Activated CD8-positive, alpha-beta T cell treated with anti-CD3 and anti-CD28 coated beads for 36 hours (primary cell): ENCODE measurements around the gene DAZAP1. TPM values are rescaled to one million over a fixed set of nuclear protein-coding genes. Genes with fewer than 3 reads are reported as not detected.

Source experiments
- ATAC-seq: fragments of 200-7000 bp; cut with Tn5 transposase; one replicate; pipeline ENCODE4 v1.10.0; 2021; ENCODE audit warnings: mild to moderate bottlenecking, moderate library complexity
- CTCF ChIA-PET: fragments of 350-600 bp; sonication (Branson Sonifier 250); formaldehyde crosslinking; loops from one replicate; lab custom pipeline; 2021; ENCODE audit warnings: antibody characterized with exemption; lab: Charles Lee
- POLR2A ChIA-PET: fragments of 350-600 bp; sonication (Branson Sonifier 250); formaldehyde crosslinking; loops from one replicate; lab custom pipeline; 2021; ENCODE audit warnings: antibody characterized with exemption; lab: Charles Lee
- DNase-seq: peaks from one replicate; pipeline ENCODE4 v3.0.0-alpha.2; 2020
- H3K27ac Mint-ChIP-seq: one replicate; pipeline ENCODE4 v1.8.0; 2021; ENCODE audit warnings: mild to moderate bottlenecking, mixed read lengths
- H3K27me3 Mint-ChIP-seq: one replicate; pipeline ENCODE4 v1.8.0; 2021; ENCODE audit warnings: mixed read lengths
- H3K36me3 Mint-ChIP-seq: one replicate; pipeline ENCODE4 v1.8.0; 2021; ENCODE audit warnings: low read depth, mixed read lengths
- H3K4me1 Mint-ChIP-seq: one replicate; pipeline ENCODE4 v1.8.0; 2021; ENCODE audit warnings: low read depth, mixed read lengths
- H3K4me3 Mint-ChIP-seq: one replicate; pipeline ENCODE4 v1.8.0; 2021; ENCODE audit warnings: mild to moderate bottlenecking, moderate library complexity, mixed read lengths
- H3K9me3 Mint-ChIP-seq: one replicate; pipeline ENCODE4 v1.8.0; 2021; ENCODE audit warnings: mixed read lengths
- intact Hi-C: fragments of 100-400 bp; cut with micrococcal nuclease; formaldehyde crosslinking; loops from one replicate; pipeline ENCODE4 v1.10.0; 2022
- total RNA-seq, 2 experiments: library from RNA; stranded (reverse); gene quantifications; one replicate each; pipeline ENCODE4 v1.2.3, GENCODE V29; 2021
- TF ChIP-seq, protein P1 (sequence below): fragments of 200-600 bp; IDR thresholded peaks from one replicate; pipeline ENCODE4 v1.8.0; 2022; ENCODE audit warnings: antibody characterized with exemption, mild to moderate bottlenecking

The DAZAP1 gene
- total RNA-seq, 2 experiments from 2014 or later, result 263 to 283 TPM

- POLR2A ChIA-PET, result interaction anchor here (1.1 to 1.6 kb wide), 3 partner anchors 12 to 139 kb away, joined by 3 to 5 read pairs (median 5); partner anchors contain the start of gene CIRBP
- CTCF ChIA-PET, result interaction anchor here (0.7 to 1.4 kb wide), 4 partner anchors 13 to 138 kb away, joined by 3 to 4 read pairs (median 3); no protein-coding TSS in a partner anchor
- Mint-ChIP-seq H3K4me3 (peak overlapping the region; percentile 95), H3K9me3 (no peaks in the 10 kb centered on the region), H3K36me3 (peaks cover 27% of the 10 kb centered on the region), H3K4me1 (peaks cover 50% of the 10 kb centered on the region), H3K27me3 (no peaks in the 10 kb centered on the region), H3K27ac (peak overlapping the region; percentile 94)
- DNase-seq, result peak; percentile 72
- TF ChIP-seq, protein P1, sequence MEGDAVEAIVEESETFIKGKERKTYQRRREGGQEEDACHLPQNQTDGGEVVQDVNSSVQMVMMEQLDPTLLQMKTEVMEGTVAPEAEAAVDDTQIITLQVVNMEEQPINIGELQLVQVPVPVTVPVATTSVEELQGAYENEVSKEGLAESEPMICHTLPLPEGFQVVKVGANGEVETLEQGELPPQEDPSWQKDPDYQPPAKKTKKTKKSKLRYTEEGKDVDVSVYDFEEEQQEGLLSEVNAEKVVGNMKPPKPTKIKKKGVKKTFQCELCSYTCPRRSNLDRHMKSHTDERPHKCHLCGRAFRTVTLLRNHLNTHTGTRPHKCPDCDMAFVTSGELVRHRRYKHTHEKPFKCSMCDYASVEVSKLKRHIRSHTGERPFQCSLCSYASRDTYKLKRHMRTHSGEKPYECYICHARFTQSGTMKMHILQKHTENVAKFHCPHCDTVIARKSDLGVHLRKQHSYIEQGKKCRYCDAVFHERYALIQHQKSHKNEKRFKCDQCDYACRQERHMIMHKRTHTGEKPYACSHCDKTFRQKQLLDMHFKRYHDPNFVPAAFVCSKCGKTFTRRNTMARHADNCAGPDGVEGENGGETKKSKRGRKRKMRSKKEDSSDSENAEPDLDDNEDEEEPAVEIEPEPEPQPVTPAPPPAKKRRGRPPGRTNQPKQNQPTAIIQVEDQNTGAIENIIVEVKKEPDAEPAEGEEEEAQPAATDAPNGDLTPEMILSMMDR, result no peak
- peak; percentile 14 for ATAC-seq
- intact Hi-C loops, result no loop called here
Measured at GRCh38 chr19:1408300-1409203, 1.2 kb downstream of the DAZAP1 start.

DNA sequence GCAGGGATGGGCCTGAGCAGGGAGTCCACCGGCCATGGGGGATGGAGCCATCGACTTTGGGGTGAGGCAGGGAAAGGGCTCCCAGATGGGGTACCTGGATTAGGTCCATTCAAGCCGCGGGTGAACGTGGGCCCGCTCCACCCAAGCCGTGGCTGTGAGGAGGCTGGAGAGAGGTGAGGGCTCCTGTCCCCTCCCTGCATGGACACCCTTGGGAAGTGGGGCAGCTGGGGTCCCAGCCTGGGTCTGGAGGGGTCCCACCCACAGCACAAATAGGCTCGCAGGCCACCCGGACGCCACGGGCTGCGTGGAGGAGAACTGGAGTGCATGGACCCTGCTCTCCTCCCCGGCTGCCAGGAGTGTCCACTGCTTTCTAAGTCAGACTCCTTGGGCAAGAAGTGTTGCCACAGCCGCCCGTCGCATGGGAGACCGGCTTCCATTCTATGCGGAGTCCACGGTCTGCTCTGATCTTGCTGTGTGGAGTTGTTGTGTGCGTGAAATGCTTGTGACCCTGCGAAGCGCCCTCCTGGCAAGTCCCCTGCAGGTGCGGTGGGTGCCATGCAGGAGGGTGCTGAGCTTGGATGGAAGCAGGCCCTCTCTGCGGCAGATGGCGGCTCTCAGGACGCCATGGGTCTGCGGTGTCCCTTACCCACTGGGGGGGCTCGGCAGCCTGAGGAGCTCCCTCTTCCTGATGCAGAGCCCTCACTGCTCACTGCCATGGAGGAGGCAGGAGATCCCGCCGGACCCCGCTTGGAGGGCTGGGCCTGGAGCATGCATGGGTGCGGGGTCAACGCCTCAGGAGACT, 2.0 kb downstream of the DAZAP1 start:
- POLR2A ChIA-PET, result interaction anchor here (0.9 to 1.8 kb wide), 8 partner anchors 10 to 140 kb away, joined by 3 to 10 read pairs (median 3); partner anchors contain the start of genes CIRBP and RPS15
- Mint-ChIP-seq H3K36me3 (peaks cover 27% of the 10 kb centered on the region), H3K4me3 (peak overlapping the region; percentile 95), H3K27me3 (no peaks in the 10 kb centered on the region), H3K9me3 (no peaks in the 10 kb centered on the region), H3K4me1 (peaks cover 56% of the 10 kb centered on the region), H3K27ac (peak overlapping the region; percentile 94)
- CTCF ChIA-PET, result interaction anchor here (1.1 to 1.4 kb wide), 2 partner anchors 12 to 36 kb away, joined by 3 read pairs; no protein-coding TSS in a partner anchor
- ATAC-seq (no peak), DNase-seq (no peak)
- intact Hi-C loops, result no loop called here
- TF ChIP-seq, protein P1, result no peak

GRCh38 chr19:1410136-1410786, 2.9 kb downstream of the DAZAP1 start:
- ATAC-seq (no peak), DNase-seq (peak; percentile 66)
- peaks cover 28% of the 10 kb centered on the region for H3K36me3 Mint-ChIP-seq
- no peaks in the 10 kb centered on the region for H3K9me3 Mint-ChIP-seq
- H3K4me3 Mint-ChIP-seq, result peak overlapping the region; percentile 95
- ChIA-PET POLR2A (interaction anchor here (0.6 to 1.8 kb wide), 8 partner anchors 9 to 137 kb away, joined by 3 to 10 read pairs (median 3); partner anchors contain the start of gene RPS15), CTCF (interaction anchor here (1.4 kb wide), 1 partner anchor 35 kb away, joined by 3 read pairs; no protein-coding TSS in a partner anchor)
- peak overlapping the region; percentile 94 for H3K27ac Mint-ChIP-seq
- peaks cover 62% of the 10 kb centered on the region for H3K4me1 Mint-ChIP-seq
- TF ChIP-seq, protein P1, result no peak
- intact Hi-C loops, result no loop called here
- no peaks in the 10 kb centered on the region for H3K27me3 Mint-ChIP-seq

DNA sequence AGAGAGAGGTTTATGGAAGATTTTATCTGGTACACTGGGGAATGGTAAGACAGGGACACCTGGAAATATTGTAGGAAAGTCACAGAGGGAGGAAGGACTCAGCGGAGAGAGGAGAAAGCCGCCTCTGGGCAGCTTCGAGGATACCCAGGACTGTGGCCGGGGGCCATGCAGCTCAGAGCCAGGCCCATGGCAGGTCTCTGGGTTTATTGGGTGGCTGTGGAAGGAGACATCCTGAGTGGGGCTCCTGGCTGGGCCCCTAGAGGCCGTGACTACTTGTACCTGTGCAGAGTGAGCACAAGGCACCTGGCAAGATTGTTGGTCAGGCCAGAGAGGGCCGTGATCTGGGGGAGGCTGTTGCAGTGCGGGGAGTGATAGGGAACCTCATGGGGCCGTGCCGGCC, 3.4 kb downstream of the DAZAP1 start:
- no peaks in the 10 kb centered on the region for H3K27me3 Mint-ChIP-seq
- H3K9me3 Mint-ChIP-seq, result no peaks in the 10 kb centered on the region
- TF ChIP-seq, protein P1, result no peak
- ChIA-PET CTCF (no interaction called here), POLR2A (interaction anchor here (0.6 to 1.8 kb wide), 4 partner anchors 8 to 39 kb away, joined by 3 to 10 read pairs (median 4); partner anchors contain the start of gene RPS15)
- peaks cover 67% of the 10 kb centered on the region for H3K4me1 Mint-ChIP-seq
- peak overlapping the region; percentile 94 for H3K27ac Mint-ChIP-seq
- H3K4me3 Mint-ChIP-seq, result peak overlapping the region; percentile 95
- intact Hi-C loops, result no loop called here
- DNase-seq (no peak), ATAC-seq (no peak)
- H3K36me3 Mint-ChIP-seq, result peaks cover 32% of the 10 kb centered on the region
